ENCODE results near the gene PIRT.

Gene PIRT

DNA sequence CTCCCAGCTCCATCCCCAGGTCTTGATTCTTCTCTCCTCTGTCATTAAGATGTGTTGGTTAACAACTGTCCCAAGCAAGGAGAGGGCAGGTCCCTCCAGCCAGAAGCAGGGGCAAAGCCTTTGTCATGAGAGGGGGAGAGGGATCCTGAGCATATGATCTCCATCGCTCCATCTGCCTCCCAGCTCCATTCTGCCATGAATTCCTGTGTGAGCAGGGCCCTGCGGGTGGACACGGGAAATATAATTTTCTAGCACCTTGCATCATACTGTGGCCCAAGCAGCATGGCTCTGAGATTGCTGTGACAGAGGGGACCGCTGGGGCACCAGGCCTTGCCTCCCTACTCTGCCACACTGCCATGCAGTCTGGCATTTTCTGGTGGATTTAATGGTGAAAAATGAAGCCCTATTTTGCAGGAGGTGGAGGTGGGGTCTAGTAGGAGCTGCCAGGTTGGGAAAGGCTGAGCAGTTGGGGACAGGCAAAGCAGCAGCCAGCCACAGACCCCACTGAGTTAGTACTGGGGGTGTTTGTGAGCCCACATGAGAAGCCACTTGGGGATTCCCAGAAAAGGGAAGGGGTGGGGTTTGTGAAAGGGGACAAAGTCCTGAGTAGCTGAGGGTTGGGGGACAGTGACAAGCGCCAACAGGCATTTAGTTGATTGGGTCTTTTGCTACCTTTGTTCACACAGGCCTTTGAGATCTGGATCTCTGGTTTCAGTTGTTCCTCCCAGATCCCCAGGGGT lies 50.4 kb downstream of the PIRT start:
- no peak for DNase-seq

DNA sequence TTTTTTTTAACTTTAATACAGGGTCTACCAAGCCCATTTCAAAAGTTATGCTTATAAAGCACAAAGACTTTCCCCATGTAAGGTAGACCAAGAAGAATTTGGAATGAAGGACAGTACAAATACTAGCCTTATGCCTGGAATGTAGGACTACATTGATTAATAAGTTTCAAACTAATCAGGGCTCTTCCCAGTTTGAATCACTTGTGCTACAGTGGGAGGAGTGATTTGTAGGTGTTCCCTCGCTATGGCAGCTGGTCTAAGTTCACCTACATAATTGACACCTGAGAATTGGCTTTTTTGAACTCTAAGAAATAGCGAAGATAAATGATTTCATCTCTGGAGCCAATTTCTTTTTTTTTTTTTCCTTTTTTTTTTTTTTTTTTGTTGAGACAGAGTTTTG lies 52.6 kb downstream of the PIRT start:
- no peak for DNase-seq

DNA sequence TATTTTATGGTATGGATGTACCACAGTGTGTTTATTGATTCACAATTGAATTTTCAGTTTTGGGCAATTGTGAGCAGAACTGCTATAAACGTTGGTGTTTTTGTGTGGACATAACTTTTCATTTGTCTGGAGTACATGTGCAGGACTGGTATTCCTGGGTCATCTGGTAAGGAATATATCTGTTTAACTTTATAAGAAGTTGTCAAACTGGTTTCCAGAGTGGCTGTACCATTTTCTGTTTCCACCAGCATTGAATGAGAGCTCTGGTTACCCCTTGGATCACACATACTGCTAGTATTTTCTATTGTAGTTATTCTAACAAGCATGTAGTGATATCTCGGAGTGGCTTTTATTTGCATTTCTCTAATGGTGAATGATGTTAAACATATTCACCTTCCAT lies 58.3 kb downstream of the PIRT start:
- DNase-seq: no peak

DNA sequence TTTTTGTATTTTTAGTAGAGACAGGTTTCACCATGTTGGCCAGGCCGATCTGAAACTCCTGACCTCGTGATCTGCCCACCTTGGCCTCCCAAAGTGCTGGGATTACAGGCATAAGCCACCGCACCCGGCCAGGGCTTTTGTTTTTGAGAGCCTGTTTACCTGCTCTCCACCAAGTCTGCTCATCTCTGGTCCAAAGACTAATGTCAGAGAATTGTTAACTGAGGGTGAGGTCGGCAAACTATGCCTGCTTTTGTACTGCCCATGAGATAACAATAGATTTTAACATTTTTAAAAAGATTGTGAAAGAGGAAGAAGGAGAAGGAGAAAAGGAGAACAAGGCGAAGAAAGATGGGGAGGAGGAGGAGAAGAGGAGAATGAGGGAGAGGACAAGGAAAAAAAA lies 60.0 kb downstream of the PIRT start:
- DNase-seq: no peak

DNA sequence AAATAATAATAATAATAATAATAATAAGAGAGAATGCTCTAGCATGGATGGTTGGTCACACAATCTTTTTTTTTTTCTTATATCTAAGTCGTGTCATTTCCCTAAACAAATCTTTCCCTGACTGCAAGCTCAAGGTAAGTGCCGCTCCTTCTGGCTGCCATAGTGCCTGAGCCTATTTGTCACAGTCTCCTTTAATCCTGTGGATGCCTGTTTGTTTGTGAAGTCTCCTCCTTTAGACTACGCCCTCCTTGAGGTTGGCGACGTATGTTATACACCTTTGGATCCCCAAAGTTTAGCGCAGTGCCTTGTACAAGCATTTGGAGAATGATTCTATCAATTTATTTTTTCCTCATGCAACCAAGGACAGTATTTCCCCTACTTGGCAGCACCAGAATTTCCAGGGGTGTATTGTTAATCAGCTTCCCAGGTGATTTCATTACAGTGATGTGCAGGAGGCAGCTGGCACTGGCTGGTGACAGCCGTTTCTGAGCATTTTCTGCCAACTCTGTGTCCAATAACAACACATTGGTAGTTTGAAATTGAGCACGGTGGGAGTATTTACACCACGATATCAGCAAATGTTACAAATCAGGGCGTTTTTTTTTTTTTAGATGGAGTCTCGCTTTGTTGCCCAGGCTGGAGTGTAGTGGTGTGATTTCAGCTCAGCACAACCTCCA lies 60.6 kb downstream of the PIRT start:
- no peak for DNase-seq

DNA sequence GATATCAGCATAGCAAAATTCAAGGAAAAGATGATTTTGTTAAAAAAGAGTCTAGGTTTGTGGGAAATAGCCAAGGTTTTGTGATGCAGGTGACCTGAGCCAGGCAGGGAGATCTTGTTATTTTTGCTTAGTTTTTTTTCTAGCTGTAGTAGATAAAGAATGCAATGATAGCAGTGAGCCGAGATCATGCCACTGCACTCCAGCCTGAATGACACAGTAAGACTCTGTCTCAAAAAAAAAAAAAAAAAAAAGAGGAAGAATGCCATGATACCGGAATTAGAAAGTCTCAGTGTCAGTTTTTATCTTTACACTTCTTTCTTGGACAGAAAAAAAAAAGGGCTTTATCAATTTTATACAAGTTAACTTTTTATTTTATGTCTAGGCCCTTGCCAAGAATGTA lies 61.5 kb downstream of the PIRT start:
- no peak for DNase-seq

DNA sequence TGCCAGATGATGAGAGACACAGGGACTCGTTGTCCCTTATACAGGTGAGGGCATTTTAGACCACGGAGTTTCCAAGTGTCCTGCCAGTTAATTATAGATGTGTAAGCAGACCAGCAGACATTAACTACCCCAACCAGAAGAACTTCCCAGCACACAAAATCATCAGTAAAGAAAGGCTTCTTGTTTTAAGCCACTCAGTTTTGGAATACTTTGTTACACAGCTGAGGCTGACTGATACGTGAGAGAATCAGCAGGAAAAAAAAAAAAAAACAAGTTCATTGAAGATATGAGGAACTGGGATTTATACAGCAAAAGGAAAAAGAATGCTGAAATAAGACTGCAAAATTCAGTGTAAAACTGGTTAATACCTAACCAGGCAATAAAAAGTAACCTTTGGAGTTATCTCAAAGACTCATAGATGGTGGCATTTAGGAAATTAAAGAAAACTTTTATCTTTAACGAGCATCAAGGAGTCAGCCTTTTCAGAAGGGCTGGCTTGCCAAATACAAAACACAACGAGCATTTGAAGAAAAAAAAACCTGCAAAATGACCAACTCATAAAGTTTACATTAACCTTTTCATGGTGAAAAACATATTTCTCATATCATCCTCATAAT lies 62.0 kb downstream of the PIRT start:
- DNase-seq: no peak

DNA sequence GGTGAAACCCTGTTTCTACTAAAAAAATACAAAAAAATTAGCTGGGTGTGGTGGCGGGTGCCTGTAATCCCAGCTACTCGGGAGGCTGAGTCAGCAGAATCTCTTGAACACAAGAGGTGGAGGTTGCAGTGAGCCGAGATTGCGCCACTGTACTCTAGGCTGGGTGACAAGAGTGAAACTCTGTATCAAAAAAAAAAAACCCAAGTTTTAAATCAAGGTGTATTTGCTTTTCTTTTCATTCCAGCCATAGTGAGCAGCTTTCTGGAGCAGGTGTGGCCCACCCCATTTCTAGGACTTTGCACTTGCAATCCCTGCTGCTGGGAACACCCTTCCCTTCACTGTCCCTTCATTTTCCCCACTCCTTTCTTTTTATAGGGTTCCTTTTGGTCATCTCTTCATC lies 62.8 kb downstream of the PIRT start:
- DNase-seq: no peak

DNA sequence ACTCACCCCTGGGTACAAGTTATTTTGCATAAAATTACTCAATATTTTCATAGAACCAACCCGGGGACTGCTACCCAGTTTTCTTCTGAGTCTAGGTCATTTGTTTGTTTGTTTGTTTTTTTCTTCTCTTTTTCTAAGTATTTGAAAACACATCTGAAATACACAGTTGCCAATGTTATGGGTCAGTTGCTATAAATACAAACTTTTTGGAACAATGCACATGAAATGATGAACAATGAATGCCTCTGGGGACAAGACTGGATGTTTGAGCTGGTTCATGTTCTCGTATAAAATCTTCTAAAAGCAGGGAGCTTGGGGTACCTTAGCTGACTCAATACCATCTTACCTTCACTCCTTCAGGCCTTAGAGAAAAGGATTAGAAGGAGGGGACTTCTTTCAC lies 64.5 kb downstream of the PIRT start:
- DNase-seq: no peak

Data from NCI-H1694 treated with DMSO at 0.1 percent for 48 hours (cell line).